IgD-negative memory B cell (primary cell): ENCODE measurements around the gene FFAR1. TPM values are rescaled to one million over a fixed set of nuclear protein-coding genes. Genes with fewer than 3 reads are reported as not detected.
A peak's percentile ranks its signal among the peaks of the same experiment; 100 is the strongest.

Experiments used
- H3K27ac Mint-ChIP-seq, 3 donors: one replicate each; pipeline ENCODE4 v1.8.0; 2020 to 2022; ENCODE audit warnings: mild to moderate bottlenecking in 3 of 3, mixed read lengths in 3 of 3, moderate library complexity in 1 of 3
- H3K27me3 Mint-ChIP-seq: one replicate; pipeline ENCODE4 v1.8.0; 2021; ENCODE audit warnings: mixed read lengths
- H3K36me3 Mint-ChIP-seq: one replicate; pipeline ENCODE4 v1.8.0; 2020; ENCODE audit warnings: mild to moderate bottlenecking, mixed read lengths
- H3K4me1 Mint-ChIP-seq, 3 donors: one replicate each; pipeline ENCODE4 v1.8.0; 2020 to 2022; ENCODE audit warnings: mixed read lengths in 3 of 3, mild to moderate bottlenecking in 1 of 3
- H3K4me3 Mint-ChIP-seq, 4 donors: one replicate each; pipeline ENCODE4 v1.8.0; 2020 to 2022; ENCODE audit warnings: mild to moderate bottlenecking in 4 of 4, mixed read lengths in 4 of 4, moderate library complexity in 3 of 4
- H3K9me3 Mint-ChIP-seq, 3 donors: one replicate each; pipeline ENCODE4 v1.8.0; 2020 to 2021; ENCODE audit warnings: mixed read lengths in 3 of 3, mild to moderate bottlenecking in 1 of 3
- polyA plus RNA-seq: library from polyadenylated mRNA; unstranded; fragments of 300-500 nt; fragmentation: Illumina TruSeq; gene quantifications from one replicate; pipeline ENCODE4 v1.2.3, GENCODE V29; 2021

FFAR1 gene
- polyA plus RNA-seq, 1 donor from 2014 or later, result 0.24 TPM

- H3K9me3 Mint-ChIP-seq, result no peaks in the 10 kb centered on the region
- H3K36me3 Mint-ChIP-seq, result no peaks in the 10 kb centered on the region
- no peak overlapping the region for H3K27ac Mint-ChIP-seq
- peak overlapping the region in 1 of 4 donors; percentile 27 for H3K4me3 Mint-ChIP-seq
- no peaks in the 10 kb centered on the region for H3K27me3 Mint-ChIP-seq
- H3K4me1 Mint-ChIP-seq, result peaks cover 18 to 23% (median 22%) of the 10 kb centered on the region in 3 donors
Observed at GRCh38 chr19:35310331-35310730, 37.4 kb upstream of the FFAR1 start.

DNA sequence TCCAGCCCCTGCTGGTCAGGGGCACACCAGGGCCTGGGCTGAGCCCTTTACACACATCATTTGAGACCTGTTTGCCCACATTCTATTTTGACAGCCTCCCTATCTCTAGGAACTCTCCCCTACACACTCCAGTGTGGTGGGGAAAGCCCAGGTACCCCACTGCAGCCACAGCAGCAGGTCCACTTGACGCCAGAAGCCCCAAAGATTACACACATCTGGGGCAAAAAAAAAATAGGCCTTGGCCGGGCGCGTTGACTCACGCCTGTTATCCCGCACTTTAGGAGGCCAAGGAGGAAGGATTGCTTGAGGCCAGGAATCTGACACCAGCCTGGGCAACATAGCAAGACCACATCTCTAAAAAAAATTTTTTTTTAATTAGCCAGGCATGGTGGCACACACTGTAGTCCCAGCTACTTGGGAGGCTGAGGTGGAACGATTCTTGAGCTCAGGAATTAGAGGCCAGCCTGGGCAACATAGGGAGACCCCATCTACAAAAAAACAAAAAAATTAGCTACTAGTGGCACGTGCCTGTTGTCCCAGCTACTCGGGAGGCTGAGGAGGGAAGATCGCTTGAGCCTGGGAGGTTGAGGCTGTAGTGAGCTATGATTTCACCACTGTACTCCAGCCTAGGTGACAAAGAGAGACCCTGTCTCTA, 36.8 kb upstream of the FFAR1 start:
- H3K36me3 Mint-ChIP-seq, result no peaks in the 10 kb centered on the region
- H3K4me1 Mint-ChIP-seq, result peaks cover 18 to 26% (median 23%) of the 10 kb centered on the region in 3 donors
- H3K27ac Mint-ChIP-seq, result no peak overlapping the region
- no peaks in the 10 kb centered on the region for H3K27me3 Mint-ChIP-seq
- no peak overlapping the region for H3K4me3 Mint-ChIP-seq
- H3K9me3 Mint-ChIP-seq, result no peaks in the 10 kb centered on the region

GRCh38 chr19:35311901-35312665, 35.6 kb upstream of the FFAR1 start:
- Mint-ChIP-seq H3K9me3 (no peaks in the 10 kb centered on the region), H3K27me3 (no peaks in the 10 kb centered on the region), H3K36me3 (no peaks in the 10 kb centered on the region), H3K27ac (no peak overlapping the region), H3K4me1 (peaks cover 15 to 24% (median 18%) of the 10 kb centered on the region in 3 donors), H3K4me3 (peak overlapping the region in 1 of 4 donors; percentile 17)

DNA sequence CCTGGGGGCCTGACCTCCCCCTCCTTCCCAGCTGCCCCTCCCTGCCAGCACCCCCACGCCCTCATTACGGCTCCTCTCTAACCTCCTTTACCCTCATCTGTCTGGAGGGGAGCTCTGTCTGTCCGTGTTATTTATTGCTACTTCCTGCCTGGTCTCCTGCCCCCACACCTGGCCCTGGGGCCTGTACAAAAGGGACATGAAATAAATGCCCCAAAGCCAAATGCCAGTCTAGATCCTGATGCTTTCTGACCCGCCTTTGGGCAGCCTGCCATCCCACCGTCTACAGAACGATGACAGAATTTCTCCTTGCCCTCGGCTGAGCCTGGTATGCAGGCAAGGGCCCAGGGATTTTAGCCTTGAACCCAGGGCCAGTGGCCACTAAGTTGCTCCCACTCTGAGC, 34.1 kb upstream of the FFAR1 start:
- H3K36me3 Mint-ChIP-seq, result no peaks in the 10 kb centered on the region
- H3K27ac Mint-ChIP-seq, result no peak overlapping the region
- no peaks in the 10 kb centered on the region for H3K9me3 Mint-ChIP-seq
- no peaks in the 10 kb centered on the region for H3K27me3 Mint-ChIP-seq
- H3K4me3 Mint-ChIP-seq, result no peak overlapping the region
- H3K4me1 Mint-ChIP-seq, result peaks cover 16 to 22% (median 21%) of the 10 kb centered on the region in 3 donors

- H3K4me3 Mint-ChIP-seq, result peak overlapping the region in 2 of 4 donors; percentile 2 to 81
- no peaks in the 10 kb centered on the region for H3K9me3 Mint-ChIP-seq
- no peaks in the 10 kb centered on the region for H3K36me3 Mint-ChIP-seq
- H3K27me3 Mint-ChIP-seq, result no peaks in the 10 kb centered on the region
- no peak overlapping the region for H3K27ac Mint-ChIP-seq
- H3K4me1 Mint-ChIP-seq, result peaks cover 21 to 22% (median 21%) of the 10 kb centered on the region in 3 donors
Observed at GRCh38 chr19:35314031-35314430, 33.7 kb upstream of the FFAR1 start.

GRCh38 chr19:35314858-35315470, 32.7 kb upstream of the FFAR1 start:
- H3K4me1 Mint-ChIP-seq, result peaks cover 24 to 28% (median 26%) of the 10 kb centered on the region in 3 donors
- peak overlapping the region in 2 of 3 donors; percentile 56 to 87 for H3K27ac Mint-ChIP-seq

GRCh38 chr19:35315883-35316282, 31.8 kb upstream of the FFAR1 start:
- no peak overlapping the region for H3K4me3 Mint-ChIP-seq
- no peak overlapping the region for H3K27ac Mint-ChIP-seq
- H3K36me3 Mint-ChIP-seq, result no peaks in the 10 kb centered on the region
- no peaks in the 10 kb centered on the region for H3K9me3 Mint-ChIP-seq
- no peaks in the 10 kb centered on the region for H3K27me3 Mint-ChIP-seq
- peaks cover 30 to 37% (median 33%) of the 10 kb centered on the region in 3 donors for H3K4me1 Mint-ChIP-seq

More at GRCh38 chr19:35314858-35315470, 32.7 kb upstream of the FFAR1 start:
- H3K27me3 Mint-ChIP-seq, result no peaks in the 10 kb centered on the region
- no peak overlapping the region for H3K4me3 Mint-ChIP-seq
- H3K9me3 Mint-ChIP-seq, result no peaks in the 10 kb centered on the region
- no peaks in the 10 kb centered on the region for H3K36me3 Mint-ChIP-seq

DNA sequence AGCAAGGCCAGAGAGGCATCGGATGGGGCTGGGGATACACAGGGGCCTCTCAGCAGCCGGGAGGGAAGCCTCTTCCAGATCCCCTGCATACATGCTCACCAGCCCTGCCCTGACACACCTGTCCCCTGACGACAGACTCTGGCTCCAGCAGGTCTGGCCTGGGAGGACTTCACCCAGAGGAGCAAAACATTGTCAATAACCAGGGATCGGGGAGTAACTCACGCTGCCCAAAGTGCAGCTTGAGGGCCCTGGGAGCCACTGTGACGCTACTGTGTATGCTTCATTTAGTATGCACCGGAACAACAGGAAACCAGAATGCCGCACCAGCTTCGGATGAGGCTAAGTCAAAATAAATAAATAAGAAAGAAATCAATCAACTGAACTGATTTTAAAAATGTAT, 31.1 kb upstream of the FFAR1 start:
- peak overlapping the region in 3 of 4 donors; percentile 15 to 70 (median 66) for H3K4me3 Mint-ChIP-seq
- no peaks in the 10 kb centered on the region for H3K9me3 Mint-ChIP-seq
- H3K27ac Mint-ChIP-seq, result peak overlapping the region; percentile 67 to 83 (median 75)
- no peaks in the 10 kb centered on the region for H3K36me3 Mint-ChIP-seq
- H3K27me3 Mint-ChIP-seq, result no peaks in the 10 kb centered on the region
- peaks cover 34 to 43% (median 37%) of the 10 kb centered on the region in 3 donors for H3K4me1 Mint-ChIP-seq

DNA sequence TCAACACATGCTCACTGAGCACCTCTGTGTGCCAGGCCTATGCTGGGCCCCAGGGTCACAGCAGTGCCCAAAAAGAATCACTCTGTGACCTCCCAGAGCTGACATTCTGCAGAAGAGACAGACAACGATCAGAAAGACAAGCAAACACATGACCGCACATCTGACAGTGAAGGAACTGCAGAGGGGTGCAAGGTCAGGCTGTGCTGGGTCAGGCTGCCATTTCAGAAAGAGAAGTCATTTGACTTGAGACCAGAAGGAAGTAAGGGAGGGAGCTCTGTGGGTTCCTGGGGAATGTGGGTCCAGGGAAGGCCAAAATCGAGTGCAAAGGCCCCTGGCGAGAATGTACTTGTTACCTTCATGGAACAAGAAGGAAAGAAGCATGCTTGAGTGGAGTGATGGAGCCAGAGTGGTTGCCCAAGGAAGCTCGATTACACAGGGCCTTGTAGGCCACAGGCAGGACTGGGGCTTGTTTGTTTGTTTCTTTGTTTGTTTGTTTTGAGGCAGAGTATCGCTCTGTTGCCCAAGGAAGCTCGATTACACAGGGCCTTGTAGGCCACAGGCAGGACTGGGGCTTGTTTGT, 30.1 kb upstream of the FFAR1 start:
- Mint-ChIP-seq H3K27ac (peak overlapping the region in 1 of 3 donors; percentile 75), H3K4me1 (peaks cover 39 to 51% (median 41%) of the 10 kb centered on the region in 3 donors), H3K27me3 (no peaks in the 10 kb centered on the region), H3K36me3 (no peaks in the 10 kb centered on the region), H3K4me3 (peak overlapping the region in 3 of 4 donors; percentile 15 to 76 (median 73)), H3K9me3 (no peaks in the 10 kb centered on the region)

DNA sequence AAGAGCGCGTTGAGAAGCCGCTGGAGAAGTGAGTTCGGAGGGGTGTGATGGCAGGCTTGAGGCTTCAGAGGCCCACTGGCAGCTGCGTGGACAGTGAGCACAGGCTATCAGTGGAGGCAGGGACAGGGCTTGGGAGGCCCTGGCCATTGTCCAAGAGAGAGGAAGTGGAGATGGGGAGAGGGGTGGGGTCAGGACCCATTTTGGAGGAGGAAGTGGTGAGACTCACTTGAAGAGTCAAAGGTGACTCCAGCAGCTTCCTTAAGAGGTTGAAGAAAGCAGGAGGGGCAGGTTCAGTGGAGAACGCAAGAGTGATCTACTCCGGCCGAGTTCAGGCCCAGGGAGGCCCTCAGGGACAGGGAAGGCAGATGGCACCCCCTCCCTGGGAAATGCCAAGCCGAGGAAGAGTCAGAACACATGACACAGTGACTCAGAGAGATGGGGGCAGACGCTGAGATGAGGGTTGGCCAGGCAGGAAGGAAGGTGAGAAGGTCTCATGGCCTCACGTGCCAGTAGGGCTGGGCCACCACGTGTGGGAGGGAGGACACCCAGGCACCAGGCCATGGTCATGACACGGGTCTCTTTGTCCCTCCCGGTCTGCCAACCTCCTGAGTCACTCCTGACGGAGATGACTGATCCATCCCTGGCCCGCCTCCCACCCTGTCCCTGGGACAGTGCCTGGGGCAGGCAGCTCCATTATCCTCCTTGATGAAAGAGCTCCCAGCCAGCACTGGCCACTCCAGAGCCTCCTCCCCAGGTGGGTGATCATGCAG, 28.8 kb upstream of the FFAR1 start:
- peaks cover 46 to 59% (median 49%) of the 10 kb centered on the region in 3 donors for H3K4me1 Mint-ChIP-seq
- no peaks in the 10 kb centered on the region for H3K9me3 Mint-ChIP-seq
- peak overlapping the region; percentile 46 to 92 (median 78) for H3K4me3 Mint-ChIP-seq
- no peaks in the 10 kb centered on the region for H3K36me3 Mint-ChIP-seq
- no peaks in the 10 kb centered on the region for H3K27me3 Mint-ChIP-seq
- peak overlapping the region; percentile 56 to 95 (median 82) for H3K27ac Mint-ChIP-seq

- H3K27ac Mint-ChIP-seq, result peak overlapping the region; percentile 75 to 95 (median 76)
- H3K9me3 Mint-ChIP-seq, result no peaks in the 10 kb centered on the region
- H3K4me3 Mint-ChIP-seq, result peak overlapping the region; percentile 71 to 92 (median 80)
- peaks cover 52 to 61% (median 58%) of the 10 kb centered on the region in 3 donors for H3K4me1 Mint-ChIP-seq
- no peaks in the 10 kb centered on the region for H3K27me3 Mint-ChIP-seq
- H3K36me3 Mint-ChIP-seq, result no peaks in the 10 kb centered on the region
Observed at GRCh38 chr19:35320065-35320713, 27.5 kb upstream of the FFAR1 start.

DNA sequence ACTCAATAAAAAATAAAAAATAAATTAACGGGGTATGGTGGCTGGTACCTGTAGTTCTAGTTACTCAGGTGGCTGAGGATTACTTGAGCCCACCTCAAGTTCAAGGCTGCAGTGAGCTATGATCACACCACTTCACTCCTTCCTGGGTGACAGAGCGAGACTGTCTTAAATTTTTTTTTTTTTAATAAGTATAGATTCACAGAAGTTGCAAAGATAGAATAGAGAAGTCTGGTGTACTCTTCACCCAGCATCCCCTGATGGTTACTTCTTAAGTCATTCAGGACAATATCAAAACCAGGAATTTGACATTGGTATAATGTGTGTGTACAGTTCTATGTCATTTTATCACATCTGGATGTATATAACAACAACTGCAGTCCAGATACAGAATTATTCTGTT, 26.4 kb upstream of the FFAR1 start:
- H3K27ac Mint-ChIP-seq, result peak overlapping the region in 2 of 3 donors; percentile 75 to 95
- peak overlapping the region in 3 of 4 donors; percentile 55 to 73 (median 73) for H3K4me3 Mint-ChIP-seq
- no peaks in the 10 kb centered on the region for H3K9me3 Mint-ChIP-seq
- H3K36me3 Mint-ChIP-seq, result no peaks in the 10 kb centered on the region
- H3K4me1 Mint-ChIP-seq, result peaks cover 48 to 66% (median 59%) of the 10 kb centered on the region in 3 donors
- no peaks in the 10 kb centered on the region for H3K27me3 Mint-ChIP-seq

DNA sequence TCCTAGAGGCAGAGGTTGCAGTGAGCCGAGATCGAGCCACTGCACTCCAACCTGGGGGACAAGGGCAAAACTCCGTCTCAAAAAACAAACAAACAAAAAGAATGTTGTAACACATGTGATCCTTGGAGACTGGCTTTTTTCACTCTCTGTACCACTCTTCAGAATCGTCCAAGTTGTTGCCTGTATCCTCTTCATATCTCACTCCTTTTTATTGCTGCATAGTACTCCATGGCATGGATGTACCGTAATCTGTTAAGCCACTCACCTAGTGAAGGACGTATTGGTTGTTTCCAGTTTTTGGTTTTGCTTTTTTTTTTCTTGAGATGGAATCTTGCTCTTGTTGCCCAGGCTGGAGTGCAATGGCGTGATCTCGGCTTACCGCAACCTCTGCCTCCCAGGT, 25.7 kb upstream of the FFAR1 start:
- no peaks in the 10 kb centered on the region for H3K36me3 Mint-ChIP-seq
- no peaks in the 10 kb centered on the region for H3K9me3 Mint-ChIP-seq
- H3K27ac Mint-ChIP-seq, result peak overlapping the region in 1 of 3 donors; percentile 95
- H3K4me3 Mint-ChIP-seq, result peak overlapping the region in 2 of 4 donors; percentile 73 to 82
- peaks cover 43 to 62% (median 59%) of the 10 kb centered on the region in 3 donors for H3K4me1 Mint-ChIP-seq
- H3K27me3 Mint-ChIP-seq, result no peaks in the 10 kb centered on the region

DNA sequence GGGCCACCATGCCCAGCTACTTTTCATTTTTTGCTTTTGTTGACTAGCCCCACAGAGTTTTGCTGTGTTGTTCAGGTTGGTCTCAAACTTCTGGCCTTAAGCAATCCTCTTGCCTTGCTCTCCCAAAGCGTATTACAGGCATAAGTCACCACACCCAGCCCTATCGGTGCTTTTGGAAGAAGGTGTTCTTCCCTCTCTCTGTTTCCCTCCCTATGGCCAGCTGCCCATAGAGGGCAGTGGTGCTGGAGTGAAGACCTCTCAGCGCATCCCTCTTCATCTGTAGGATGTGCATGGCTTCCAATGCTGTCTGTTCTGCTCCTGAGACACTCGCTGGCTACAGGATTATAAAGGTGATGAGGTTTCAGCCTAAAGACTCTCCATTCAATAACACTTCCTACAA, 20.1 kb upstream of the FFAR1 start:
- H3K9me3 Mint-ChIP-seq, result no peaks in the 10 kb centered on the region
- peaks cover 2% of the 10 kb centered on the region for H3K36me3 Mint-ChIP-seq
- H3K4me3 Mint-ChIP-seq, result peak overlapping the region; percentile 16 to 98 (median 61)
- peak overlapping the region in 2 of 3 donors; percentile 37 to 59 for H3K27ac Mint-ChIP-seq
- H3K4me1 Mint-ChIP-seq, result peaks cover 18 to 51% (median 31%) of the 10 kb centered on the region in 3 donors
- H3K27me3 Mint-ChIP-seq, result no peaks in the 10 kb centered on the region
